Aorta (tissue), 5 donors: ENCODE data around the gene NAA11. TPM values are rescaled to one million over a fixed set of nuclear protein-coding genes. Genes with fewer than 3 reads are reported as not detected.
"Not testable (repeated sequence)": the region's sequence is repeated elsewhere in the genome, so short reads cannot be mapped to it uniquely, and the experiment has no call there.

Experiments
- ATAC-seq: fragments of 200-7000 bp; cut with Tn5 transposase; one replicate; pipeline ENCODE4 v1.9.1; 2022; ENCODE audit warnings: moderate library complexity; ENCODE audit not compliant: low FRiP score
- DNase-seq, 2 donors: peaks; one replicate each; pipeline ENCODE4 v3.0.0-alpha.2; 2020
- H3K27ac ChIP-seq, 2 donors: one replicate each; pipeline ENCODE4 v1.5.1; 2013; ENCODE audit warnings: low read length in 2 of 2, mild to moderate bottlenecking in 2 of 2, moderate library complexity in 2 of 2, control low read depth in 1 of 2, inconsistent platforms in 1 of 2, low read depth in 1 of 2
- H3K27me3 ChIP-seq, 2 donors: one replicate each; pipeline ENCODE4 v1.6.1; 2013; ENCODE audit warnings: control low read depth in 1 of 2, low read length in 1 of 2, mild to moderate bottlenecking in 1 of 2, moderate library complexity in 1 of 2; ENCODE audit not compliant: insufficient read depth in 2 of 2, control insufficient read depth in 1 of 2
- H3K36me3 ChIP-seq, 2 donors: one replicate each; pipeline ENCODE4 v1.6.1; 2013; ENCODE audit warnings: control low read depth in 1 of 2, low read length in 1 of 2, mild to moderate bottlenecking in 1 of 2; ENCODE audit not compliant: insufficient read depth in 2 of 2, control insufficient read depth in 1 of 2
- H3K4me1 ChIP-seq, 2 donors: one replicate each; pipeline ENCODE4 v1.6.1; 2013; ENCODE audit warnings: low read length in 2 of 2, control low read depth in 1 of 2, mild to moderate bottlenecking in 1 of 2, moderate library complexity in 1 of 2; ENCODE audit not compliant: insufficient read depth in 2 of 2, control insufficient read depth in 1 of 2
- H3K4me3 ChIP-seq, 2 donors: one replicate each; pipeline ENCODE4 v1.5.1; 2013; ENCODE audit warnings: low read length in 2 of 2, control low read depth in 1 of 2, mild to moderate bottlenecking in 1 of 2
- H3K9me3 ChIP-seq: one replicate; pipeline ENCODE4 v1.6.1; 2013; ENCODE audit warnings: mild to moderate bottlenecking, low read length; ENCODE audit not compliant: control insufficient read depth
- WGBS, 2 donors: extraction: QIAGEN DNeasy Blood & Tissue Kit; methylation state at CpG; one replicate each; pipeline ENCODE4 v1.1.7; 2013; 5-methylcytosine and 5-hydroxymethylcytosine counted together
- intact Hi-C, 2 donors: fragments of 100-400 bp; cut with DNase I; formaldehyde crosslinking; loops; one replicate each; pipeline versions ENCODE4 v1.14.2 to v1.15.0; 2022
- polyA plus RNA-seq, 2 donors: library from polyadenylated mRNA; stranded (reverse); fragments of 200-250 nt; gene quantifications; one replicate each; pipeline ENCODE4 v1.2.3, GENCODE V29; 2013
- total RNA-seq, 2 donors: library from RNA; stranded (reverse); fragmentation: NEBNext Ultra II Directional; extraction: Animal tissue kit (Norgen Biotek cat#: 25700); gene quantifications; one replicate each; pipeline ENCODE4 v1.2.1, GENCODE V29; 2021
- donor health status: healthy with polysubstance abuse.
- donor health status: Bipolar disorder and iron deficiency.
- donor health status: DM: no; HTN: no; CAD: no.
- donor health status: DM: no; HTN: no; CAD: no.
- donor health status: DM: yes; HTN: yes; CAD: no.

Gene NAA11
- total and polyA plus RNA-seq, 4 donors, result not detected

DNA sequence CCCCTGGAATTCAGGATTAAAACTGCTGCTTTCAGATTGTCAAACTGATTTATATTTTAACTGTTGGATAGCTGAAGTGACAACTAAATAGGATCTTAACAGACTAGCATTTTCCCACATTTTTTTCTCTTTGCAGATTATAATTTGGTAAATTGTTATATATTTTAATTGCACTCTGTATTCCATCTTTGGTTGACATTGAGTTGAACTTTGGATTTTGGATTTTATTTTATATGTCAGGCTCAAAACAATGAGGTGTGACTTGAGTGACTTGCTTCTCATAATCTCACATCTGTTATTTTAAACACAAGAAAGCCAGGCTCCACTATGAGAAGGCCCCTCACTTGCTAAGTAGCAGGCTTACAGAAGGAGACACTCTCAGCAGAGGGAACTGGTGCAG lies 38.1 kb downstream of the NAA11 start:
- ATAC-seq (no peak), DNase-seq (no peak)
- Histone ChIP-seq H3K27ac (no peak overlapping the region), H3K36me3 (no peaks in the 10 kb centered on the region), H3K27me3 (no peaks in the 10 kb centered on the region), H3K4me1 (no peaks in the 10 kb centered on the region), H3K4me3 (no peak overlapping the region), H3K9me3 (no peaks in the 10 kb centered on the region)
- intact Hi-C loops, result no loop called here

DNA sequence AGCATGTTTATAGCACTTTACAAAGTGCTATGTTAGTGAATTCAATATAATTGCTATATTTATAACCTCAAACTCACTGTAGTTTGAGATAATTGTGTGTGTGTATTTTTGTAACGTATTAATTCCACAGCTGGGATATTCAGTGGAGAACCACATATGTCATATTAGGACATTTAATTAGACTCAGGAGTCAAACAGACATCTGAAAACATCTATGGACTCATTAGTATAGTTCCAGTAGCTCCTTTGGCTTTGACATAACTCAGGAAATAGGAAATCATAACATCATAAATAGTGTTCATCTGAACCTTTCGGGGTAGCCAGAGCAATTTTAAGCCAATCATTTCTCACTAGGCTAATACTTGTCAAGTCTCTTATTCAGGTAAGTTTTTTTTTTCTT lies 38.8 kb downstream of the NAA11 start:
- H3K9me3 ChIP-seq, result no peaks in the 10 kb centered on the region
- intact Hi-C loops, result no loop called here
- ATAC-seq (no peak), DNase-seq (no peak)
- H3K27me3 ChIP-seq, result no peaks in the 10 kb centered on the region
- H3K36me3 ChIP-seq, result no peaks in the 10 kb centered on the region
- no peak overlapping the region for H3K27ac ChIP-seq
- WGBS, 2 donors, result 83 to 89% methylated on average over 2 of the region's 2 CpGs
- no peaks in the 10 kb centered on the region for H3K4me1 ChIP-seq
- H3K4me3 ChIP-seq, result no peak overlapping the region

DNA sequence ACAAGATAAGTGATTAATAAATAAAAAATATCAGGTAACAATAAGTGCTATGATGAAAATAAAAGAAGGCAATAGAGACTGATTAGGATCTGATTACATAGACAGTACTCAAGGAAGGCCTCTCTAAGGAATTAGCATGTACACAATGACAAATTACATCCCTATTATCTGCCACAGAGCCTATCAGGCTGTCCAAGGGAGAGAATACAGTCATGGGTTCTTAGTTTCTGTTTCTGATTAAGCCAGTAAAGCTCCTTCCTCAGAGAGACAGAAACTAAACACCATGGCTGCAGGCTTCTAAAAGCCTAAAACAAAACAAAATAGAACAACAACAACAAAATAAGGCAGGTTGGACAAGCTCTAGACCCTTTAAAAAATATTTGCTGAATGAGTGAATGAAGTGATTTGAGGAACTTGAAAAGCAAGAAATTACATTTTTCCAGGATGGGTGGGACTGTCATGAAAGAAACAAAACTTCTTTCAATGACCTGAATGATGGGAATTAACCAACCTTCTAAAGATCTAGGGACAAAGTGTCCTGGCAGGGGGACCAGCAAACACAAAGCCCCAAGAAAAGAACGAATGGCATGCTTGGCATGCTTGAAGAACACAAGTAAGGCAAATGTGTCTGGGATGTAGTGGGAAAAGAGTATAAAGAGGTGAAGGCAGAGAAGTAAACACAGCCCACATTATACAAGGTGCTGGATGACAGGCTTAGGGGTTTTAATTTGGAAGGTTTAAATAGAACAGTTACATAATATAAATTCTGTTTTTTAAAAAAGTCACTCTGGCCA lies 44.1 kb downstream of the NAA11 start:
- H3K4me1 ChIP-seq, result peaks cover 0 to 2% of the 10 kb centered on the region in 2 donors
- no peak for DNase-seq
- H3K27ac ChIP-seq, result no peak overlapping the region
- ATAC-seq, result no peak
- H3K4me3 ChIP-seq, result no peak overlapping the region
- WGBS, 2 donors, result 12 to 30% methylated on average over 1 of the region's 1 CpG
- no peaks in the 10 kb centered on the region for H3K36me3 ChIP-seq
- intact Hi-C loops, result no loop called here
- no peaks in the 10 kb centered on the region for H3K27me3 ChIP-seq
- no peaks in the 10 kb centered on the region for H3K9me3 ChIP-seq

DNA sequence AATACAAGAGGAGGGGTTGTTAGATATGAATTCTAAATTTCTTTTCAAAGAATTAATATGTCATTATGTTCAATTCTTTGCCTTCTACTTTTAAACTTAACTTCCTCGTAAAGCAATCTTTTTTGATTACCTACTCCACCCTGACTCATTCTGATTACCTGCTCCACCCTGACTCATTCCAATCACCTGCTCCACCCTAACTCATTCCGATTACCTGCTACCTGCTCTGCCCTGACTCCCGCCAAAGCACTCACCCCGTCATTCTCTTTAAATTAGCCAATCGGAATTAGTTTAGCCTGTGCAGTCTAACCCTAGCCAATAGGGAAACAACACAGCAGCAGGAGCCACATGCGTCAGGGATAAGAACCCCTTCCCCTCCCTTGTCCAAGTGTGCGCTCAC lies 48.4 kb downstream of the NAA11 start:
- ATAC-seq, intact Hi-C loops, H3K4me1 ChIP-seq, DNase-seq, H3K27ac ChIP-seq, H3K27me3 ChIP-seq, H3K4me3 ChIP-seq, H3K9me3 ChIP-seq, H3K36me3 ChIP-seq: not testable (repeated sequence)
- WGBS, 2 donors, result 94 to 95% methylated on average over 7 of the region's 7 CpGs

DNA sequence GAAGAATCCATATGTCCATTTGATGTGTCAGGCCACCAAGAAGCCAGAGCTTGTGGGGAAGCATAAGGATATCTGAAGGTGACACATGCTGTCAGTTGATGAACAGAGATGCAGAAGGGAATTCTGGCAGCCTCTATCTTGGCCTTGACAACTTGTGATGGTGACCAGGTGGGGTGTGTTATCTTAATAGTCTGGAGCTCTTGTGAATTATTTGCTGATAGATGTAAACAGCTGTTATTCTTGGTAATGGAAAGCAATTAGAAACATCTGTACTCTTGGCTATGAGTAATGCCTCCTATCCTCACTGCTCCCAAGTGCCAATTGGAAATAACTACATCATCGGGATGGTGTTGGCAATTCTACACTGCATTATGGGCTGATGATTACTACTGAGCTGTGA lies 51.9 kb downstream of the NAA11 start:
- Histone ChIP-seq H3K4me1 (peaks cover 2 to 5% of the 10 kb centered on the region in 2 donors), H3K27me3 (no peaks in the 10 kb centered on the region), H3K4me3 (no peak overlapping the region), H3K9me3 (no peaks in the 10 kb centered on the region), H3K36me3 (no peaks in the 10 kb centered on the region), H3K27ac (no peak overlapping the region)
- 27% methylated on average over 1 of the region's 1 CpG for WGBS, 2 donors
- DNase-seq (no peak), ATAC-seq (no peak)
- intact Hi-C loops, result no loop called here

DNA sequence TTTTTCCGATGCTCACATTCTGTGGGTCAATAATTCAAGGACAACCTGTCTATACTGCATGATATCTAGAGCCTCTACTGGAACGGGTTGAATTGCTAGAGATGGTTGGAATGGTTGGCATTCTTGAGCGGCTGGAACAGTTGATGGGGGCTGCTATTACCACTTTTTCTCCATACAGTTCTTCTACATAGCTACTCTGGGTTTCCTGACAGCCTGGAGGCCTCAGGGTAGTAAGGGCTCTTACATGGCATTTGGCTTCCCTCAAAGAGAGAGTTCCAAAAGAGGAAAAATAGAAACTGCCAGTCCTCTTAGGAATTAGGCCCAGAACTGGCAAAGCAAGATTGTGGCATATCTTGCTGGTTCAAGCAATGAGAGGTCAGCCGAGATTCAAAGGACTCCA lies 53.1 kb downstream of the NAA11 start:
- 40 to 50% methylated on average over 4 of the region's 4 CpGs for WGBS, 2 donors
- Histone ChIP-seq H3K36me3 (no peaks in the 10 kb centered on the region), H3K4me3 (no peak overlapping the region), H3K4me1 (peaks cover 2 to 5% of the 10 kb centered on the region in 2 donors), H3K9me3 (no peaks in the 10 kb centered on the region), H3K27ac (peak overlapping the region; percentile 68 to 76), H3K27me3 (no peaks in the 10 kb centered on the region)
- ATAC-seq (no peak), DNase-seq (no peak)
- intact Hi-C loops, result no loop called here

DNA sequence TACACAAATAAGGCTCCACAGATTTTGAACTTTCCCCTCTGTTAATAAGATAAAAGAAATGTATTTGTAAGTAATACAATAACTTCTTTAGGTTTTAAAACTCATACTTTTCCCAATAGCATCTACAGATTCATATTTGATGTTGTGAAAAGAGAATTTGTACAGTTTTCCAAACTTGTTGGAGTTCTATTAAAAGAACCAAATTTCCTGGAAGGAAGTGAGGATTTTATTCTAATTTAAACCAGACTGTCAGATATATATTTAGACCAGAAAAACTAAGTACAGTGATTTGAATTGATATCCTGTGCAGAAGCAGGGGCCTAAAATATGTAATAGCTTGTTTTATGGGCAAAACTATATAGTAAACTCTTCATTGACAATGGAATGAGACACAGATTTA lies 53.7 kb downstream of the NAA11 start:
- H3K9me3 ChIP-seq, result no peaks in the 10 kb centered on the region
- no peak overlapping the region for H3K27ac ChIP-seq
- DNase-seq, result no peak
- ATAC-seq, result no peak
- intact Hi-C loops, result no loop called here
- peaks cover 2 to 5% of the 10 kb centered on the region in 2 donors for H3K4me1 ChIP-seq
- H3K27me3 ChIP-seq, result no peaks in the 10 kb centered on the region
- no peak overlapping the region for H3K4me3 ChIP-seq
- no peaks in the 10 kb centered on the region for H3K36me3 ChIP-seq

DNA sequence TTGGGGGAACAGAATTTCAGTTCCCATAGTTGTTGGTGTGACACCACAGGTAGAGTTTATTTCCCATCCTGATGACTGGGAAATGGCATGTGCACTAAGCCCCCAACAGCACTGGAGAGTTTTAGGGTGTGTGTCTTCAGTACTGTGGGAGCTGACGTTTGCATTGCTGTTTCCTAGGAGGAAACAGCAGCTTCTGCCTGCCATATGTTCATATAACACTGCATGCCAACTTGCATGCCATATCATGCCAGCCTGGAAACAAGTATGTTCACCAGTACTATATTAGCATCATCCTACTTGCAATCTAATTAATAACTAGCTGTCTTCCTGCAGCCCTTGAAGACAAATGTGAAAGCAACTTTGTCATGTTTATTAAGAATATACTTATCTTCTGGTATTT lies 58.2 kb downstream of the NAA11 start:
- 29 to 36% methylated on average over 1 of the region's 1 CpG for WGBS, 2 donors
- no peaks in the 10 kb centered on the region for H3K27me3 ChIP-seq
- no peak overlapping the region for H3K27ac ChIP-seq
- ATAC-seq (no peak), DNase-seq (no peak)
- no peak overlapping the region for H3K4me3 ChIP-seq
- no peaks in the 10 kb centered on the region for H3K36me3 ChIP-seq
- no peaks in the 10 kb centered on the region for H3K9me3 ChIP-seq
- intact Hi-C loops, result no loop called here
- H3K4me1 ChIP-seq, result peaks cover 0 to under 1% of the 10 kb centered on the region in 2 donors
